H9 (cell line): ENCODE results near the gene TRAT1. TPM values are rescaled to one million over a fixed set of nuclear protein-coding genes. Genes with fewer than 3 reads are reported as not detected.

Experiments
- DNase-seq: peaks from one replicate; pipeline ENCODE4 v3.0.0-alpha.2; 2017
- H2AFZ ChIP-seq: one replicate; pipeline ENCODE4 v1.6.1; 2013; ENCODE audit warnings: mild to moderate bottlenecking, low read length, control low read depth, moderate library complexity
- H2AK5ac ChIP-seq: 2 replicates; pipeline ENCODE4 v1.6.1; 2013; ENCODE audit warnings: low read length, control low read depth, mixed read lengths; ENCODE audit not compliant: insufficient read length
- H2BK120ac ChIP-seq: one replicate; pipeline ENCODE4 v1.6.1; 2013; ENCODE audit warnings: low read depth, mild to moderate bottlenecking, low read length, control low read depth, inconsistent platforms; ENCODE audit not compliant: poor library complexity, severe bottlenecking
- H2BK12ac ChIP-seq: 2 replicates; pipeline ENCODE4 v1.6.1; 2013; ENCODE audit warnings: low read length, control low read depth, mixed read lengths, low read depth; ENCODE audit not compliant: insufficient read length
- H2BK15ac ChIP-seq: 2 replicates; pipeline ENCODE4 v1.6.1; 2013; ENCODE audit warnings: low read depth, low read length, control low read depth
- H2BK20ac ChIP-seq: one replicate; pipeline ENCODE4 v1.6.1; 2013; ENCODE audit warnings: low read depth, mild to moderate bottlenecking, low read length, control low read depth, inconsistent platforms; ENCODE audit not compliant: poor library complexity, severe bottlenecking
- H2BK5ac ChIP-seq: 2 replicates; pipeline ENCODE4 v1.6.1; 2013; ENCODE audit warnings: low read length, control low read depth, mixed read lengths; ENCODE audit not compliant: insufficient read length
- H3K14ac ChIP-seq: 2 replicates; pipeline ENCODE4 v1.6.1; 2013; ENCODE audit warnings: low read length, control low read depth; ENCODE audit not compliant: insufficient read depth
- H3K18ac ChIP-seq: 2 replicates; pipeline ENCODE4 v1.6.1; 2013; ENCODE audit warnings: low read depth, mild to moderate bottlenecking, mixed read lengths, low read length, control low read depth; ENCODE audit not compliant: insufficient read length
- H3K23ac ChIP-seq: 2 replicates; pipeline ENCODE4 v1.6.1; 2013; ENCODE audit warnings: low read length, control low read depth, mixed read lengths, low read depth; ENCODE audit not compliant: insufficient read length
- H3K23me2 ChIP-seq: 2 replicates; pipeline ENCODE4 v1.6.1; 2013; ENCODE audit warnings: low read depth, mild to moderate bottlenecking, mixed read lengths, low read length, control low read depth; ENCODE audit not compliant: insufficient read length, poor library complexity, severe bottlenecking
- H3K27ac ChIP-seq: 2 replicates; pipeline ENCODE4 v1.5.1; 2013; ENCODE audit warnings: low read length, control low read depth, mixed read lengths, low read depth; ENCODE audit not compliant: insufficient read length
- H3K27me3 ChIP-seq: 2 replicates; pipeline ENCODE4 v1.6.1; 2013; ENCODE audit warnings: low read length, control low read depth, inconsistent platforms; ENCODE audit not compliant: insufficient read depth
- H3K4ac ChIP-seq: 2 replicates; pipeline ENCODE4 v1.6.1; 2013; ENCODE audit warnings: low read depth, mild to moderate bottlenecking, control low read depth, inconsistent platforms, low read length, moderate library complexity
- H3K4me1 ChIP-seq: 2 replicates; pipeline ENCODE4 v1.6.1; 2013; ENCODE audit warnings: low read length, control low read depth, inconsistent platforms; ENCODE audit not compliant: insufficient read depth
- H3K4me2 ChIP-seq: 2 replicates; pipeline ENCODE4 v1.6.1; 2013; ENCODE audit warnings: low read length, control low read depth, mixed read lengths; ENCODE audit not compliant: insufficient read length, insufficient read depth
- H3K56ac ChIP-seq: 2 replicates; pipeline ENCODE4 v1.6.1; 2013; ENCODE audit warnings: low read depth, mild to moderate bottlenecking, mixed read lengths, low read length, control low read depth; ENCODE audit not compliant: insufficient read length
- H3K79me1 ChIP-seq: 2 replicates; pipeline ENCODE4 v1.6.1; 2013; ENCODE audit warnings: low read depth, mild to moderate bottlenecking, moderate library complexity, low read length, control low read depth, inconsistent platforms; ENCODE audit not compliant: insufficient read depth, poor library complexity, severe bottlenecking
- H3K79me2 ChIP-seq: 2 replicates; pipeline ENCODE4 v1.6.1; 2013; ENCODE audit warnings: low read length, control low read depth, inconsistent platforms; ENCODE audit not compliant: insufficient read depth
- H3K9ac ChIP-seq: 2 replicates; pipeline ENCODE4 v1.6.1; 2013; ENCODE audit warnings: low read length, control low read depth, mixed read lengths; ENCODE audit not compliant: insufficient read length; ENCODE audit errors: extremely low read depth
- H3K9me3 ChIP-seq: one replicate; pipeline ENCODE4 v1.6.1; 2013; ENCODE audit warnings: low read depth, low read length, inconsistent platforms; ENCODE audit not compliant: control insufficient read depth
- H3T11ph ChIP-seq: one replicate; pipeline ENCODE4 v1.6.1; 2013; ENCODE audit warnings: mild to moderate bottlenecking, low read length, control low read depth, inconsistent platforms
- H4K20me1 ChIP-seq: one replicate; pipeline ENCODE4 v1.6.1; 2013; ENCODE audit not compliant: control insufficient read depth, insufficient read length, insufficient read depth
- H4K5ac ChIP-seq: 2 replicates; pipeline ENCODE4 v1.6.1; 2013; ENCODE audit warnings: low read depth, mild to moderate bottlenecking, mixed read lengths, low read length, control low read depth; ENCODE audit not compliant: insufficient read length
- H4K8ac ChIP-seq: replicated peaks from 2 replicates; pipeline ENCODE4 v1.6.1; 2013; ENCODE audit warnings: low read length, control low read depth, mixed read lengths, low read depth; ENCODE audit not compliant: insufficient read length
- H4K91ac ChIP-seq: 2 replicates; pipeline ENCODE4 v1.6.1; 2013; ENCODE audit warnings: low read depth, mild to moderate bottlenecking, moderate library complexity, mixed read lengths, low read length, control low read depth; ENCODE audit not compliant: insufficient read length
- H3K27ac Mint-ChIP-seq, 3 experiments: 2 replicates in 2 of 3; 3 replicates in 1 of 3; pipeline ENCODE4 v1.8.0; 2020 to 2021; ENCODE audit warnings: mixed read lengths in 3 of 3, mild to moderate bottlenecking in 1 of 3, moderate library complexity in 1 of 3
- H3K27me3 Mint-ChIP-seq: 2 replicates; pipeline ENCODE4 v1.8.0; 2021; ENCODE audit warnings: low read depth, mild to moderate bottlenecking, moderate library complexity, mixed read lengths
- H3K36me3 Mint-ChIP-seq, 3 experiments: 2 replicates in 2 of 3; 3 replicates in 1 of 3; pipeline ENCODE4 v1.8.0; 2020 to 2021; ENCODE audit warnings: low read depth in 3 of 3, mixed read lengths in 3 of 3; ENCODE audit not compliant: insufficient read depth in 1 of 3
- H3K4me1 Mint-ChIP-seq, 2 experiments: 2 replicates each; pipeline ENCODE4 v1.8.0; 2020; ENCODE audit warnings: mixed read lengths in 2 of 2
- H3K4me3 Mint-ChIP-seq, 2 experiments: 2 replicates in 1 of 2; 3 replicates in 1 of 2; pipeline ENCODE4 v1.8.0; 2020 to 2021; ENCODE audit warnings: mild to moderate bottlenecking in 2 of 2, mixed read lengths in 2 of 2, moderate library complexity in 1 of 2
- H3K9me3 Mint-ChIP-seq, 2 experiments: 2 replicates in 1 of 2; 3 replicates in 1 of 2; pipeline ENCODE4 v1.8.0; 2020; ENCODE audit warnings: mild to moderate bottlenecking in 2 of 2, mixed read lengths in 2 of 2, moderate library complexity in 1 of 2
- CTCF ChIP-seq: fragments of 200-600 bp; sonication (generic); conservative IDR thresholded peaks from 3 replicates; pipeline ENCODE4 v1.8.0; 2021; ENCODE audit warnings: antibody characterized with exemption, mild to moderate bottlenecking
- WGBS: extraction: QIAGEN DNeasy Blood & Tissue Kit; methylation state at CpG from one replicate; pipeline ENCODE4 v1.1.7; 2013; ENCODE audit warnings: missing lambda C conversion rate, low lambda C conversion rate, mixed read lengths; ENCODE audit not compliant: insufficient read length; ENCODE audit errors: extremely low coverage; 5-methylcytosine and 5-hydroxymethylcytosine counted together
- total RNA-seq: library from RNA; stranded (reverse); gene quantifications from 2 replicates; pipeline ENCODE4 v1.2.1, GENCODE V29; 2021

Gene TRAT1
- total RNA-seq, 1 experiment from 2014 or later = not detected

GRCh38 chr3:108897883-108898282 lies 75.3 kb downstream of the TRAT1 start:
- Histone ChIP-seq H3K79me1 (no peaks in the 10 kb centered on the region), H3T11ph (no peak overlapping the region), H3K23me2 (no peaks in the 10 kb centered on the region), H2AFZ (no peak overlapping the region), H2BK20ac (no peak overlapping the region), H3K27me3 (no peaks in the 10 kb centered on the region), H3K27ac (no peak overlapping the region), H2BK15ac (no peak overlapping the region), H2BK12ac (no peak overlapping the region), H3K79me2 (no peaks in the 10 kb centered on the region), H3K9me3 (no peaks in the 10 kb centered on the region), H4K20me1 (no peaks in the 10 kb centered on the region), H3K56ac (no peak overlapping the region), H2BK5ac (no peak overlapping the region), H3K14ac (no peak overlapping the region), H4K5ac (no peak overlapping the region), H4K91ac (no peak overlapping the region), H3K4ac (no peak overlapping the region), H2AK5ac (no peak overlapping the region), H3K4me1 (no peaks in the 10 kb centered on the region), H3K18ac (no peak overlapping the region), H3K9ac (no peak overlapping the region), H4K8ac (no peak overlapping the region), H2BK120ac (no peak overlapping the region), H3K23ac (no peak overlapping the region), H3K4me2 (no peak overlapping the region)
- no peaks in the 10 kb centered on the region for H3K27me3 Mint-ChIP-seq
- no peak overlapping the region for H3K27ac Mint-ChIP-seq
- no CpG with 5 or more reads among the region's 3 CpGs for WGBS
- no peaks in the 10 kb centered on the region for H3K36me3 Mint-ChIP-seq
- H3K4me1 Mint-ChIP-seq = no peaks in the 10 kb centered on the region
- H3K4me3 Mint-ChIP-seq = no peak overlapping the region
- no peaks in the 10 kb centered on the region for H3K9me3 Mint-ChIP-seq
- DNase-seq = no peak
- no peak for TF ChIP-seq CTCF
